ENCODE data around the gene SCYGR1.
A peak's percentile ranks its signal among the peaks of the same experiment; 100 is the strongest.

The SCYGR1 gene

GRCh38 chr2:227420087-227421052 is 32.6 kb upstream of the SCYGR1 start:
- H3K4me3 ChIP-seq (replicated peaks in 1 of 2; ENCODE audit: low read depth in 2 of 2, low read length in 2 of 2) = no peak overlapping the region
- TF ChIP-seq, protein P1, sequence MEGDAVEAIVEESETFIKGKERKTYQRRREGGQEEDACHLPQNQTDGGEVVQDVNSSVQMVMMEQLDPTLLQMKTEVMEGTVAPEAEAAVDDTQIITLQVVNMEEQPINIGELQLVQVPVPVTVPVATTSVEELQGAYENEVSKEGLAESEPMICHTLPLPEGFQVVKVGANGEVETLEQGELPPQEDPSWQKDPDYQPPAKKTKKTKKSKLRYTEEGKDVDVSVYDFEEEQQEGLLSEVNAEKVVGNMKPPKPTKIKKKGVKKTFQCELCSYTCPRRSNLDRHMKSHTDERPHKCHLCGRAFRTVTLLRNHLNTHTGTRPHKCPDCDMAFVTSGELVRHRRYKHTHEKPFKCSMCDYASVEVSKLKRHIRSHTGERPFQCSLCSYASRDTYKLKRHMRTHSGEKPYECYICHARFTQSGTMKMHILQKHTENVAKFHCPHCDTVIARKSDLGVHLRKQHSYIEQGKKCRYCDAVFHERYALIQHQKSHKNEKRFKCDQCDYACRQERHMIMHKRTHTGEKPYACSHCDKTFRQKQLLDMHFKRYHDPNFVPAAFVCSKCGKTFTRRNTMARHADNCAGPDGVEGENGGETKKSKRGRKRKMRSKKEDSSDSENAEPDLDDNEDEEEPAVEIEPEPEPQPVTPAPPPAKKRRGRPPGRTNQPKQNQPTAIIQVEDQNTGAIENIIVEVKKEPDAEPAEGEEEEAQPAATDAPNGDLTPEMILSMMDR (IDR thresholded peaks at IDR 0.05; ENCODE audit: low read depth, low read length) = no peak
- DNase-seq (ENCODE audit: low read depth in 2 of 2) = no peak

GRCh38 chr2:227416701-227417100 is 29.0 kb upstream of the SCYGR1 start:
- DNase-seq (ENCODE audit: low read depth in 2 of 2) = no peak
- H3K4me3 ChIP-seq (replicated peaks in 1 of 2; ENCODE audit: low read depth in 2 of 2, low read length in 2 of 2) = no peak overlapping the region
- TF ChIP-seq, protein P1 (IDR thresholded peaks at IDR 0.05; ENCODE audit: low read depth, low read length) = no peak

GRCh38 chr2:227415538-227416424 is 28.0 kb upstream of the SCYGR1 start:
- DNase-seq (ENCODE audit: low read depth in 2 of 2) = peak; percentile 92
- TF ChIP-seq, protein P1 (IDR thresholded peaks at IDR 0.05; ENCODE audit: low read depth, low read length) = no peak
- no peak overlapping the region for H3K4me3 ChIP-seq (replicated peaks in 1 of 2; ENCODE audit: low read depth in 2 of 2, low read length in 2 of 2)

DNA sequence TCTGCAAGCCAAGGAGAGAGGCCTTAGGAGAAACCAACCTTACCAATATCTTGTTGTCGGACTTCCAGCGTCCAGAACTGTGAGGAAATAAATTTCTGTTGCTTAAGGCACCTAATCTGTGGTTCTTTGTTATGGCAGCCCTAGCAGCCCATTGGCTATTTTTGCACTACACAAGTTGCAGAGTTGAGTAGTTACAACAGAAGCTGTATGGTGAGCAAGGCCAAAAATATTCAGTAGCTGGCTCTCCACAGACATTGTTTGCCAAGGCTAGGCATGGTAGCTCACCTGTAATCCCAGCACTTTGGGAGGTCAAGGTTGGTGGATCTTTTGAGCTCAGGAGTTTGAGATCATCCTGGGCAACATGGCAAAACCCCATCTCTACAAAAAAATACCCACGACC is 27.1 kb upstream of the SCYGR1 start:
- DNase-seq (ENCODE audit: low read depth in 2 of 2) = peak; percentile 82 to 83

GRCh38 chr2:227413371-227413770 is 25.6 kb upstream of the SCYGR1 start:
- TF ChIP-seq, protein P1 (IDR thresholded peaks at IDR 0.05; ENCODE audit: low read depth, low read length) = no peak
- DNase-seq (ENCODE audit: low read depth in 2 of 2) = no peak
- H3K4me3 ChIP-seq (replicated peaks in 1 of 2; ENCODE audit: low read depth in 2 of 2, low read length in 2 of 2) = no peak overlapping the region

More for the DNA sequence above, 27.1 kb upstream of the SCYGR1 start:
- no peak overlapping the region for H3K4me3 ChIP-seq (replicated peaks in 1 of 2; ENCODE audit: low read depth in 2 of 2, low read length in 2 of 2)
- TF ChIP-seq, protein P1 (IDR thresholded peaks at IDR 0.05; ENCODE audit: low read depth, low read length) = no peak

DNA sequence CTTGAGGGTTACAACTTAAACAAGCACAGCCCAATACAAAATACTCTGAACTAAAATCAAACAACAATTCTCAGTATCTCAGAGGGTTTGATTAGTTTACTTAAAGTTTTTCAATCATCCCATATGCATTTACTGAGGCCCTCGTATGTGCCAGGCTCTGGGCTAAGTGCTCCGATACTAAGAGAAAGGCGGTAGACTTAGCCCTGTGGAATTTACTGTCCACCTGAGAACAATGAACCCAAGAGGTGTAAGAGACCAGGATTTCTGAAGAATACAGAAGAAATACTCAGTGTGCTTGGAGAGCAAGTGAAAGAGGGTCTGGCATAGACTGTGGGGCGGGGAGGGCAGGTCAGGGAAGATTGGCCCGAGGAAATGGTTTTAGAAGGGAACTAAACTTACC is 25.1 kb upstream of the SCYGR1 start:
- no peak overlapping the region for H3K4me3 ChIP-seq (replicated peaks in 1 of 2; ENCODE audit: low read depth in 2 of 2, low read length in 2 of 2)
- no peak for DNase-seq (ENCODE audit: low read depth in 2 of 2)
- TF ChIP-seq, protein P1 (IDR thresholded peaks at IDR 0.05; ENCODE audit: low read depth, low read length) = no peak
